ENCODE data around the gene SEMA4A.
A peak's percentile ranks its signal among the peaks of the same experiment; 100 is the strongest.

SEMA4A gene

GRCh38 chr1:156134716-156135435, 18.5 kb upstream of the SEMA4A start:
- no peak for DNase-seq

- DNase-seq = no peak
Measured at GRCh38 chr1:156135930-156136871, 17.2 kb upstream of the SEMA4A start.

- DNase-seq = no peak
Measured at GRCh38 chr1:156136970-156137483, 16.4 kb upstream of the SEMA4A start.

- DNase-seq = no peak
Measured at GRCh38 chr1:156138458-156138867, 14.9 kb upstream of the SEMA4A start.

- DNase-seq = peak in 32 of 56 donors; percentile 10 to 80 (median 37)
Measured at GRCh38 chr1:156140879-156141707, 12.3 kb upstream of the SEMA4A start.

GRCh38 chr1:156143765-156144489, 9.5 kb upstream of the SEMA4A start:
- DNase-seq = no peak

- no peak for DNase-seq
Measured at GRCh38 chr1:156144742-156145141, 8.6 kb upstream of the SEMA4A start.

- no peak for DNase-seq
Measured at GRCh38 chr1:156145650-156146019, 7.8 kb upstream of the SEMA4A start.

GRCh38 chr1:156146020-156146768, 7.2 kb upstream of the SEMA4A start:
- peak in 25 of 56 donors; percentile 13 to 68 (median 39) for DNase-seq

GRCh38 chr1:156146769-156147405, 6.5 kb upstream of the SEMA4A start:
- DNase-seq = peak in 40 of 56 donors; percentile 15 to 77 (median 50)

- no peak for DNase-seq
Measured at GRCh38 chr1:156148216-156148615, 5.2 kb upstream of the SEMA4A start.

- peak in 25 of 56 donors; percentile 22 to 80 (median 48) for DNase-seq
Measured at GRCh38 chr1:156149374-156150332, 3.7 kb upstream of the SEMA4A start.

GRCh38 chr1:156150333-156151011, 2.9 kb upstream of the SEMA4A start:
- DNase-seq = peak in 5 of 56 donors; percentile 13 to 37 (median 16)

- DNase-seq = peak in 1 of 56 donors; percentile 22
Measured at GRCh38 chr1:156151093-156151688, 2.2 kb upstream of the SEMA4A start.

GRCh38 chr1:156152628-156153027, 757 bp upstream of the SEMA4A start:
- DNase-seq = no peak

- peak in 1 of 56 donors; percentile 31 for DNase-seq
Measured at GRCh38 chr1:156154317-156154749, 948 bp downstream of the SEMA4A start.
